Thyroid gland (tissue), 4 donors: ENCODE data around the gene CSNK1D.

Source experiments
- POLR2A ChIP-seq, 2 donors: fragments of 450-650 bp; IDR thresholded peaks; one replicate each; pipeline ENCODE4 v1.6.1; 2017; ENCODE audit warnings: antibody characterized with exemption in 2 of 2, mild to moderate bottlenecking in 2 of 2, moderate library complexity in 1 of 2
- TF ChIP-seq, protein P1 (sequence below), 6 experiments: fragments of 200-600 bp in 3 of 6; fragments of 450-650 bp in 3 of 6; sonication (generic) in 3 of 6; IDR thresholded peaks; one replicate each; pipeline ENCODE4 v1.5.1; 2016 to 2019; ENCODE audit warnings: antibody characterized with exemption in 6 of 6, mild to moderate bottlenecking in 2 of 6, inconsistent platforms in 1 of 6, moderate library complexity in 1 of 6

- TF ChIP-seq, protein P1, sequence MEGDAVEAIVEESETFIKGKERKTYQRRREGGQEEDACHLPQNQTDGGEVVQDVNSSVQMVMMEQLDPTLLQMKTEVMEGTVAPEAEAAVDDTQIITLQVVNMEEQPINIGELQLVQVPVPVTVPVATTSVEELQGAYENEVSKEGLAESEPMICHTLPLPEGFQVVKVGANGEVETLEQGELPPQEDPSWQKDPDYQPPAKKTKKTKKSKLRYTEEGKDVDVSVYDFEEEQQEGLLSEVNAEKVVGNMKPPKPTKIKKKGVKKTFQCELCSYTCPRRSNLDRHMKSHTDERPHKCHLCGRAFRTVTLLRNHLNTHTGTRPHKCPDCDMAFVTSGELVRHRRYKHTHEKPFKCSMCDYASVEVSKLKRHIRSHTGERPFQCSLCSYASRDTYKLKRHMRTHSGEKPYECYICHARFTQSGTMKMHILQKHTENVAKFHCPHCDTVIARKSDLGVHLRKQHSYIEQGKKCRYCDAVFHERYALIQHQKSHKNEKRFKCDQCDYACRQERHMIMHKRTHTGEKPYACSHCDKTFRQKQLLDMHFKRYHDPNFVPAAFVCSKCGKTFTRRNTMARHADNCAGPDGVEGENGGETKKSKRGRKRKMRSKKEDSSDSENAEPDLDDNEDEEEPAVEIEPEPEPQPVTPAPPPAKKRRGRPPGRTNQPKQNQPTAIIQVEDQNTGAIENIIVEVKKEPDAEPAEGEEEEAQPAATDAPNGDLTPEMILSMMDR (IDR thresholded peaks at IDR 0.05): no peak
- TF ChIP-seq POLR2A (IDR thresholded peaks at IDR 0.05): no peak
These were observed 32.9 kb downstream of the CSNK1D start for GRCh38 chr17:82240506-82241182.
